K562 (cell line): ENCODE results near the gene KANK2. TPM values are rescaled to one million over a fixed set of nuclear protein-coding genes. Genes with fewer than 3 reads are reported as not detected.
A peak's percentile ranks its signal among the peaks of the same experiment; 100 is the strongest.

Experiments
- CBFA2T3 ChIP-seq: fragments of 450-650 bp; IDR thresholded peaks from 2 replicates; pipeline ENCODE4 v1.6.1; 2017
- DACH1 ChIP-seq: fragments of 450-650 bp; IDR thresholded peaks from 2 replicates; pipeline ENCODE4 v1.6.1; 2018; ENCODE audit not compliant: partially characterized antibody
- HDAC1 ChIP-seq, 2 experiments: fragments of 450-650 bp; IDR thresholded peaks; 2 replicates each; pipeline ENCODE4 v1.6.1; 2016 to 2017; ENCODE audit warnings: inconsistent platforms in 1 of 2, mild to moderate bottlenecking in 1 of 2, moderate library complexity in 1 of 2
- HDAC2 ChIP-seq: fragments of 450-650 bp; IDR thresholded peaks from 2 replicates; pipeline ENCODE4 v1.6.1; 2016; ENCODE audit warnings: mild to moderate bottlenecking
- NCOR1 ChIP-seq: fragments of 450-650 bp; IDR thresholded peaks from 2 replicates; pipeline ENCODE4 v1.6.1; 2016; ENCODE audit warnings: mild to moderate bottlenecking, moderate library complexity
- NR3C1 ChIP-seq: sonication (generic); formaldehyde crosslinking; IDR thresholded peaks from 2 replicates; pipeline ENCODE4 v1.8.1; 2022; ENCODE audit warnings: missing genetic modification reagents
- RCOR1 ChIP-seq, 2 experiments: IDR thresholded peaks; 2 replicates each; pipeline ENCODE4 v1.6.1; 2012; ENCODE audit warnings: low read depth in 2 of 2, low read length in 2 of 2, borderline replicate concordance in 1 of 2, improper control_type of control experiment in 1 of 2
- SAP30 ChIP-seq: fragments of 200-600 bp; sonication (generic); IDR thresholded peaks from 2 replicates; pipeline ENCODE4 v1.6.1; 2012; ENCODE audit warnings: borderline replicate concordance, low read depth, mild to moderate bottlenecking, moderate library complexity, low read length, control low read depth, inconsistent platforms; ENCODE audit not compliant: insufficient read depth, poor library complexity, severe bottlenecking
- TCF7 ChIP-seq: sonication (generic); IDR thresholded peaks from 2 replicates; pipeline ENCODE4 v1.6.1; 2016; ENCODE audit warnings: antibody characterized with exemption, borderline replicate concordance
- YY1 ChIP-seq, 3 experiments: IDR thresholded peaks; 2 replicates each; pipeline ENCODE4 v1.6.1; 2011; ENCODE audit warnings: low read length in 2 of 3, mild to moderate bottlenecking in 2 of 3, moderate library complexity in 2 of 3, borderline replicate concordance in 1 of 3, control low read depth in 1 of 3, low read depth in 1 of 3; ENCODE audit not compliant: insufficient read depth in 3 of 3, insufficient replicate concordance in 2 of 3, control insufficient read depth in 1 of 3, insufficient read length in 1 of 3; ENCODE audit errors: extremely low read depth in 1 of 3
- ZNF740 ChIP-seq, 3 experiments: fragments of 200-800 bp in 1 of 3; sonication (Bioruptor generic) in 1 of 3; sonication (generic) in 1 of 3; formaldehyde crosslinking in 1 of 3; IDR thresholded peaks; 2 replicates each; pipeline versions ENCODE4 v1.6.1 to v1.8.0; 2016 to 2022; ENCODE audit warnings: mild to moderate bottlenecking in 2 of 3, missing compliant biosample characterization in 2 of 3, missing genetic modification characterization in 2 of 3, missing genetic modification reagents in 1 of 3
- polyA plus RNA-seq, 8 experiments: library from polyadenylated mRNA; depleted of rRNA in 4 of 8; stranded (reverse) in 5 of 8; unstranded in 3 of 8; fragments of >200 nt; fragmentation: Nextera tagmentation in 2 of 8; fragmentation: Illumina TruSeq in 1 of 8; extraction: Ambion mirVana in 2 of 8; extraction: Trizol in 1 of 8; gene quantifications; 2 replicates each; pipeline versions ENCODE4 v1.2.1 to v1.2.3, GENCODE V29; 2011 to 2014; ENCODE audit warnings: inconsistent platforms in 1 of 8, missing spikeins in 1 of 8
- total RNA-seq, 7 experiments: library from RNA; depleted of rRNA in 6 of 7; stranded (reverse); fragments of >200 nt in 6 of 7; fragmentation: Illumina TruSeq in 2 of 7; extraction: Trizol in 2 of 7; gene quantifications; 2 replicates each; pipeline versions ENCODE4 v1.2.1 to v1.2.3, GENCODE V29; 2011 to 2021; ENCODE audit warnings: low replicate concordance in 1 of 7
- TF ChIP-seq, protein P1 (sequence below), 2 experiments: IDR thresholded peaks; 2 replicates each; pipeline ENCODE4 v1.6.1; 2012; ENCODE audit warnings: improper control_type of control experiment in 2 of 2, low read depth in 2 of 2, low read length in 2 of 2, borderline replicate concordance in 1 of 2
- TF ChIP-seq, protein P2 (sequence below), 2 experiments: fragments of 450-650 bp in 1 of 2; sonication (generic) in 1 of 2; formaldehyde crosslinking; conservative IDR thresholded peaks; 2 replicates each; pipeline versions ENCODE4 v1.4.0 to v1.8.1; 2020 to 2022; ENCODE audit warnings: mild to moderate bottlenecking in 1 of 2, missing genetic modification reagents in 1 of 2
- TF ChIP-seq, protein P3 (sequence below): fragments of 250-450 bp; sonication (Bioruptor Pico); IDR thresholded peaks from 2 replicates; pipeline ENCODE4 v1.9.0; 2021; ENCODE audit warnings: mild to moderate bottlenecking, inconsistent platforms
- TF ChIP-seq, protein P4 (sequence below), 2 experiments: IDR thresholded peaks; 2 replicates each; pipeline ENCODE4 v1.6.1; 2011; ENCODE audit warnings: borderline replicate concordance in 1 of 2, control low read depth in 1 of 2, low read depth in 1 of 2, low read length in 1 of 2, mild to moderate bottlenecking in 1 of 2, mixed read lengths in 1 of 2, moderate library complexity in 1 of 2; ENCODE audit not compliant: insufficient read depth in 1 of 2, insufficient read length in 1 of 2, poor library complexity in 1 of 2, severe bottlenecking in 1 of 2; ENCODE audit errors: extremely low read depth in 1 of 2

The KANK2 gene
- total and polyA plus RNA-seq, 9 of the 15 experiments (the other 6 are each of a cell fraction or from before 2014, with no cell fraction given): 4.4 to 47.8 (median 21.3) TPM

GRCh38 chr19:11196406-11197287 is 698 bp downstream of the KANK2 start (continued):
- TF ChIP-seq DACH1 (peak; percentile 20), HDAC2 (0 out of 2 replicates have a peak, but pooled peaks have one; percentile 16), ZNF740 (CRISPR knock-in tag; IDR thresholded peaks at IDR 0.05) (peak; percentile 93), ZNF740 (tag; IDR thresholded peaks at IDR 0.05) (peak in 1 of 2 experiments; percentile 54; a peak in 1 of 4 replicates), HDAC1 (IDR thresholded peaks at IDR 0.05) (peak in 1 of 2 experiments; percentile 73; a peak in 2 of 4 replicates), NR3C1 (CRISPR knock-in tag) (0 out of 2 replicates have a peak, but pooled peaks have one; percentile 50), SAP30 (peak; percentile 71), CBFA2T3 (peak; percentile 6; the same call in 1 of the 2 replicates), NCOR1 (0 out of 2 replicates have a peak, but pooled peaks have one; percentile 19), YY1 (IDR thresholded peaks at IDR 0.05; ENCODE audit: borderline replicate concordance in 1 of 3, control insufficient read depth in 1 of 3, extremely low read depth in 1 of 3, insufficient read depth in 3 of 3, insufficient read length in 1 of 3, insufficient replicate concordance in 2 of 3, low read depth in 1 of 3, low read length in 2 of 3) (peak in 1 of 3 experiments; percentile 20), TCF7 (no peak), RCOR1 (IDR thresholded peaks at IDR 0.05; ENCODE audit: borderline replicate concordance in 1 of 2, low read depth in 2 of 2, low read length in 2 of 2) (peak in 1 of 2 experiments; percentile 51; a peak in 1 of 4 replicates)
- TF ChIP-seq, protein P1, sequence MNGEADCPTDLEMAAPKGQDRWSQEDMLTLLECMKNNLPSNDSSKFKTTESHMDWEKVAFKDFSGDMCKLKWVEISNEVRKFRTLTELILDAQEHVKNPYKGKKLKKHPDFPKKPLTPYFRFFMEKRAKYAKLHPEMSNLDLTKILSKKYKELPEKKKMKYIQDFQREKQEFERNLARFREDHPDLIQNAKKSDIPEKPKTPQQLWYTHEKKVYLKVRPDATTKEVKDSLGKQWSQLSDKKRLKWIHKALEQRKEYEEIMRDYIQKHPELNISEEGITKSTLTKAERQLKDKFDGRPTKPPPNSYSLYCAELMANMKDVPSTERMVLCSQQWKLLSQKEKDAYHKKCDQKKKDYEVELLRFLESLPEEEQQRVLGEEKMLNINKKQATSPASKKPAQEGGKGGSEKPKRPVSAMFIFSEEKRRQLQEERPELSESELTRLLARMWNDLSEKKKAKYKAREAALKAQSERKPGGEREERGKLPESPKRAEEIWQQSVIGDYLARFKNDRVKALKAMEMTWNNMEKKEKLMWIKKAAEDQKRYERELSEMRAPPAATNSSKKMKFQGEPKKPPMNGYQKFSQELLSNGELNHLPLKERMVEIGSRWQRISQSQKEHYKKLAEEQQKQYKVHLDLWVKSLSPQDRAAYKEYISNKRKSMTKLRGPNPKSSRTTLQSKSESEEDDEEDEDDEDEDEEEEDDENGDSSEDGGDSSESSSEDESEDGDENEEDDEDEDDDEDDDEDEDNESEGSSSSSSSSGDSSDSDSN (IDR thresholded peaks at IDR 0.05; ENCODE audit: borderline replicate concordance in 1 of 2, low read depth in 2 of 2, low read length in 2 of 2): 0 out of 4 replicates have a peak, but pooled peaks of 1 of the 2 experiments have one; percentile 28
- TF ChIP-seq, protein P2, sequence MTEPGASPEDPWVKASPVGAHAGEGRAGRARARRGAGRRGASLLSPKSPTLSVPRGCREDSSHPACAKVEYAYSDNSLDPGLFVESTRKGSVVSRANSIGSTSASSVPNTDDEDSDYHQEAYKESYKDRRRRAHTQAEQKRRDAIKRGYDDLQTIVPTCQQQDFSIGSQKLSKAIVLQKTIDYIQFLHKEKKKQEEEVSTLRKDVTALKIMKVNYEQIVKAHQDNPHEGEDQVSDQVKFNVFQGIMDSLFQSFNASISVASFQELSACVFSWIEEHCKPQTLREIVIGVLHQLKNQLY (CRISPR knock-in tag; conservative IDR thresholded peaks at IDR 0.05): no peak
- TF ChIP-seq, protein P3, sequence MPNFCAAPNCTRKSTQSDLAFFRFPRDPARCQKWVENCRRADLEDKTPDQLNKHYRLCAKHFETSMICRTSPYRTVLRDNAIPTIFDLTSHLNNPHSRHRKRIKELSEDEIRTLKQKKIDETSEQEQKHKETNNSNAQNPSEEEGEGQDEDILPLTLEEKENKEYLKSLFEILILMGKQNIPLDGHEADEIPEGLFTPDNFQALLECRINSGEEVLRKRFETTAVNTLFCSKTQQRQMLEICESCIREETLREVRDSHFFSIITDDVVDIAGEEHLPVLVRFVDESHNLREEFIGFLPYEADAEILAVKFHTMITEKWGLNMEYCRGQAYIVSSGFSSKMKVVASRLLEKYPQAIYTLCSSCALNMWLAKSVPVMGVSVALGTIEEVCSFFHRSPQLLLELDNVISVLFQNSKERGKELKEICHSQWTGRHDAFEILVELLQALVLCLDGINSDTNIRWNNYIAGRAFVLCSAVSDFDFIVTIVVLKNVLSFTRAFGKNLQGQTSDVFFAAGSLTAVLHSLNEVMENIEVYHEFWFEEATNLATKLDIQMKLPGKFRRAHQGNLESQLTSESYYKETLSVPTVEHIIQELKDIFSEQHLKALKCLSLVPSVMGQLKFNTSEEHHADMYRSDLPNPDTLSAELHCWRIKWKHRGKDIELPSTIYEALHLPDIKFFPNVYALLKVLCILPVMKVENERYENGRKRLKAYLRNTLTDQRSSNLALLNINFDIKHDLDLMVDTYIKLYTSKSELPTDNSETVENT (CRISPR knock-in tag): no peak
- TF ChIP-seq, protein P4, sequence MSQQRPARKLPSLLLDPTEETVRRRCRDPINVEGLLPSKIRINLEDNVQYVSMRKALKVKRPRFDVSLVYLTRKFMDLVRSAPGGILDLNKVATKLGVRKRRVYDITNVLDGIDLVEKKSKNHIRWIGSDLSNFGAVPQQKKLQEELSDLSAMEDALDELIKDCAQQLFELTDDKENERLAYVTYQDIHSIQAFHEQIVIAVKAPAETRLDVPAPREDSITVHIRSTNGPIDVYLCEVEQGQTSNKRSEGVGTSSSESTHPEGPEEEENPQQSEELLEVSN (IDR thresholded peaks at IDR 0.05; ENCODE audit: borderline replicate concordance in 1 of 2, extremely low read depth in 1 of 2, insufficient read depth in 1 of 2, insufficient read length in 1 of 2, low read depth in 1 of 2, low read length in 1 of 2, poor library complexity in 1 of 2, severe bottlenecking in 1 of 2): peak in 1 of 2 experiments; percentile 90
